HepG2 (cell line): Measurements from ENCODE around the gene STOM. TPM values are rescaled to one million over a fixed set of nuclear protein-coding genes. Genes with fewer than 3 reads are reported as not detected.

Experiments used
- ASH2L ChIP-seq: fragments of 300-600, 200-600 bp; sonication (generic); IDR thresholded peaks from 2 replicates; pipeline ENCODE4 v1.7.0; 2017; ENCODE audit warnings: low read depth, mild to moderate bottlenecking, moderate library complexity, mixed read lengths, low read length; ENCODE audit not compliant: insufficient read length
- BCL3 ChIP-seq: sonication (generic); formaldehyde crosslinking; IDR thresholded peaks from 2 replicates; pipeline ENCODE4 v1.5.1; 2020; ENCODE audit warnings: mild to moderate bottlenecking, missing genetic modification reagents, moderate library complexity
- BCL6 ChIP-seq: IDR thresholded peaks from 2 replicates; pipeline ENCODE4 v1.6.1; 2016; ENCODE audit warnings: missing genetic modification reagents, missing compliant biosample characterization
- CEBPG ChIP-seq: IDR thresholded peaks from 2 replicates; pipeline ENCODE4 v1.6.1; 2016
- GATA4 ChIP-seq: sonication (generic); IDR thresholded peaks from 2 replicates; pipeline ENCODE4 v1.6.1; 2016; ENCODE audit warnings: antibody characterized with exemption, low read depth, borderline replicate concordance
- HIC2 ChIP-seq: sonication (generic); formaldehyde crosslinking; IDR thresholded peaks from 2 replicates; pipeline ENCODE4 v1.9.0; 2022; ENCODE audit warnings: low read depth, missing genetic modification reagents
- HNF4A ChIP-seq: sonication (generic); formaldehyde crosslinking; IDR thresholded peaks from 2 replicates; pipeline ENCODE4 v1.4.0; 2020; ENCODE audit warnings: missing genetic modification reagents
- HNF4G ChIP-seq, 2 experiments: sonication (generic) in 1 of 2; formaldehyde crosslinking in 1 of 2; IDR thresholded peaks; 2 replicates each; pipeline versions ENCODE4 v1.4.0 to v1.6.1; 2011 to 2020; ENCODE audit warnings: borderline replicate concordance in 2 of 2, low read depth in 2 of 2, mild to moderate bottlenecking in 2 of 2, low read length in 1 of 2, missing genetic modification reagents in 1 of 2, moderate library complexity in 1 of 2
- IRF9 ChIP-seq: sonication (generic); formaldehyde crosslinking; IDR thresholded peaks from 2 replicates; pipeline ENCODE4 v1.8.0; 2022; ENCODE audit warnings: missing genetic modification reagents, mild to moderate bottlenecking, borderline replicate concordance
- IRX3 ChIP-seq: sonication (generic); formaldehyde crosslinking; IDR thresholded peaks from 2 replicates; pipeline ENCODE4 v1.8.1; 2023; ENCODE audit warnings: mild to moderate bottlenecking, low read depth, missing genetic modification reagents, borderline replicate concordance
- KDM2A ChIP-seq: sonication (generic); formaldehyde crosslinking; IDR thresholded peaks from 2 replicates; pipeline ENCODE4 v1.4.0; 2020; ENCODE audit warnings: low read depth, missing genetic modification reagents, borderline replicate concordance
- KDM4B ChIP-seq: sonication (generic); formaldehyde crosslinking; IDR thresholded peaks from 2 replicates; pipeline ENCODE4 v1.4.0; 2020; ENCODE audit warnings: missing genetic modification reagents
- MTERF4 ChIP-seq: sonication (generic); formaldehyde crosslinking; IDR thresholded peaks from 2 replicates; pipeline ENCODE4 v1.8.0; 2023; ENCODE audit warnings: mild to moderate bottlenecking, missing genetic modification reagents
- MYNN ChIP-seq: sonication (generic); formaldehyde crosslinking; IDR thresholded peaks from 2 replicates; pipeline ENCODE4 v1.4.0; 2020; ENCODE audit warnings: mild to moderate bottlenecking, low read depth, missing genetic modification reagents
- SMAD1 ChIP-seq: sonication (generic); formaldehyde crosslinking; IDR thresholded peaks from 2 replicates; pipeline ENCODE4 v1.4.0; 2020; ENCODE audit warnings: missing genetic modification reagents, low read depth, mild to moderate bottlenecking, borderline replicate concordance
- TAF1 ChIP-seq: sonication (generic); formaldehyde crosslinking; IDR thresholded peaks from 2 replicates; pipeline ENCODE4 v1.4.0; 2020; ENCODE audit warnings: missing genetic modification reagents
- ZNF580 ChIP-seq: IDR thresholded peaks from 2 replicates; pipeline ENCODE4 v1.6.1; 2016; ENCODE audit warnings: low read depth, borderline replicate concordance
- ZNF770 ChIP-seq: sonication (generic); formaldehyde crosslinking; IDR thresholded peaks from 2 replicates; pipeline ENCODE4 v1.5.0; 2020; ENCODE audit warnings: mild to moderate bottlenecking, missing genetic modification reagents
- ZNF777 ChIP-seq: sonication (generic); formaldehyde crosslinking; IDR thresholded peaks from 2 replicates; pipeline ENCODE4 v1.4.0; 2020; ENCODE audit warnings: missing genetic modification reagents
- ZSCAN31 ChIP-seq: sonication (generic); formaldehyde crosslinking; IDR thresholded peaks from 2 replicates; pipeline ENCODE4 v1.5.0; 2020; ENCODE audit warnings: low read depth, mild to moderate bottlenecking, missing genetic modification reagents
- polyA plus RNA-seq, 8 experiments: library from polyadenylated mRNA; depleted of rRNA in 3 of 8; stranded (reverse) in 7 of 8; unstranded in 1 of 8; fragments of >200 nt; fragmentation: Illumina TruSeq in 4 of 8; extraction: Trizol in 4 of 8; gene quantifications; 2 replicates each; pipeline versions ENCODE4 v1.2.1 to v1.2.3, GENCODE V29; 2011 to 2016; ENCODE audit warnings: low read depth in 4 of 8, missing spikeins in 1 of 8, mixed read lengths in 1 of 8; ENCODE audit not compliant: insufficient read depth in 1 of 8
- total RNA-seq, 5 experiments: library from RNA; depleted of rRNA; stranded (reverse); fragments of >200 nt; fragmentation: Illumina TruSeq; extraction: Trizol; gene quantifications; 2 replicates each; pipeline ENCODE4 v1.2.3, GENCODE V29; 2016; ENCODE audit warnings: low read depth in 1 of 5

STOM gene
- total and polyA plus RNA-seq, 2 of the 13 experiments (the other 11 are each of a cell fraction or from before 2014, with no cell fraction given) = 43.6 to 165 TPM

GRCh38 chr9:121369595-121370265 lies at the start of gene STOM (continued):
- peak; percentile 24; the same call in 1 of the 2 replicates for TF ChIP-seq ZNF770 (CRISPR knock-in tag)
- peak; percentile 29 for TF ChIP-seq MTERF4 (CRISPR knock-in tag)
- 0 out of 2 replicates have a peak, but pooled peaks have one; percentile 38 for TF ChIP-seq SMAD1 (CRISPR knock-in tag)
- 0 out of 2 replicates have a peak, but pooled peaks have one; percentile 51 for TF ChIP-seq ZNF580
- peak; percentile 64; the same call in 1 of the 2 replicates for TF ChIP-seq GATA4
- TF ChIP-seq IRX3 (CRISPR knock-in tag) = no peak
- TF ChIP-seq KDM2A (CRISPR knock-in tag) = peak; percentile 48; the same call in 1 of the 2 replicates
- TF ChIP-seq HIC2 (CRISPR knock-in tag) = peak; percentile 81
- TF ChIP-seq BCL3 (CRISPR knock-in tag) = peak; percentile 71; the same call in 1 of the 2 replicates
- peak; percentile 25; the same call in 1 of the 2 replicates for TF ChIP-seq BCL6 (CRISPR knock-in tag)
- no peak for TF ChIP-seq ZNF777 (CRISPR knock-in tag)
- TF ChIP-seq TAF1 (CRISPR knock-in tag) = peak; percentile 82
- 0 out of 2 replicates have a peak, but pooled peaks have one; percentile 8 for TF ChIP-seq HNF4A (CRISPR knock-in tag)
- TF ChIP-seq ZSCAN31 (CRISPR knock-in tag) = peak; percentile 81; the same call in 1 of the 2 replicates
- no peak for TF ChIP-seq MYNN (CRISPR knock-in tag)
- no peak for TF ChIP-seq HNF4G (IDR thresholded peaks at IDR 0.05; ENCODE audit: borderline replicate concordance, low read depth, low read length)
- 0 out of 2 replicates have a peak, but pooled peaks have one; percentile 40 for TF ChIP-seq HNF4G (CRISPR knock-in tag; IDR thresholded peaks at IDR 0.05; ENCODE audit: borderline replicate concordance, low read depth)
- TF ChIP-seq ASH2L = peak; percentile 46
- TF ChIP-seq IRF9 (CRISPR knock-in tag) = peak; percentile 27; the same call in 1 of the 2 replicates
- TF ChIP-seq CEBPG (CRISPR knock-in tag) = no peak
- 0 out of 2 replicates have a peak, but pooled peaks have one; percentile 65 for TF ChIP-seq KDM4B (CRISPR knock-in tag)
